ENCODE results near the gene SNRPA1.

DNA sequence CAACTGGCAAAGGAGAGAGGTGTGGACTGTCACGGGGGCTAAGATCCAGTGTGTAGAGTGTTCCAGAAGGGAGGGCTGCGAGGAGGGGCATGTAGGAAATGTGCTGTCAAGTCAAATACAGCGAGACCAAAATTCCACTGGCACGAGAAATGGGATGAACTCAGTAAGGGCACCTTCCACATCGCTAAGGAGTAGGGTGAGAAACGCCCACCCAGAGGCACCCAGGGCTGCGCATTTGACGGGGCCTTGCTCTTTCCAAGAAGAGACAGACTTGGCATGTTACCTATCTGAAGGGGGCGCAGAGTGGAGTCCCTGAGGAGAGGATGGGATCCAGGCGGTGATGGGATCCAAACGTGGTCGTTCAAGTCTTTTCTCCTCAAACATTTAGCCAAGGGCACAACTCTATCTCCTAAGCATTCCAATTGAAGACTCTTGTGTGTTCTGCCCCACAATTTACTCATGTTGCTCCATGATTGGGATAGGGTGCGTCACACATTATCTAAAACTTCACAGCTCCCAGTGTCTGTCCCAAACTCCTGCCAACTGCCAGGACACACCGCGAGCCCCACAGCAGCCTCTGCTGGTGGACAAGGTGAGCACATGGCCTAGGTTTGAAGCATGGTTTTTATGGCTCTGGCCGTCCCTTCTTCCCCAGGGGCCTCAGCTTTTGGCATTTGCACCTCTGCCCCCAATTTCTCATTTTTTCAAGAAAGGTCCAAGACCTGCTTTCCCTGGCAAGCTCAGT lies 25.4 kb downstream of the SNRPA1 start:
- no peak for TF ChIP-seq POLR2A (IDR thresholded peaks at IDR 0.05)
- TF ChIP-seq, protein P1, sequence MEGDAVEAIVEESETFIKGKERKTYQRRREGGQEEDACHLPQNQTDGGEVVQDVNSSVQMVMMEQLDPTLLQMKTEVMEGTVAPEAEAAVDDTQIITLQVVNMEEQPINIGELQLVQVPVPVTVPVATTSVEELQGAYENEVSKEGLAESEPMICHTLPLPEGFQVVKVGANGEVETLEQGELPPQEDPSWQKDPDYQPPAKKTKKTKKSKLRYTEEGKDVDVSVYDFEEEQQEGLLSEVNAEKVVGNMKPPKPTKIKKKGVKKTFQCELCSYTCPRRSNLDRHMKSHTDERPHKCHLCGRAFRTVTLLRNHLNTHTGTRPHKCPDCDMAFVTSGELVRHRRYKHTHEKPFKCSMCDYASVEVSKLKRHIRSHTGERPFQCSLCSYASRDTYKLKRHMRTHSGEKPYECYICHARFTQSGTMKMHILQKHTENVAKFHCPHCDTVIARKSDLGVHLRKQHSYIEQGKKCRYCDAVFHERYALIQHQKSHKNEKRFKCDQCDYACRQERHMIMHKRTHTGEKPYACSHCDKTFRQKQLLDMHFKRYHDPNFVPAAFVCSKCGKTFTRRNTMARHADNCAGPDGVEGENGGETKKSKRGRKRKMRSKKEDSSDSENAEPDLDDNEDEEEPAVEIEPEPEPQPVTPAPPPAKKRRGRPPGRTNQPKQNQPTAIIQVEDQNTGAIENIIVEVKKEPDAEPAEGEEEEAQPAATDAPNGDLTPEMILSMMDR (IDR thresholded peaks at IDR 0.05), result peak in 3 of 6 experiments; percentile 10 to 20 (median 18)
